Progenitor cell of endocrine pancreas (in vitro differentiated cells): ENCODE measurements around the gene LPAR4. TPM values are rescaled to one million over a fixed set of nuclear protein-coding genes. Genes with fewer than 3 reads are reported as not detected.

Experiments used
- DNase-seq: peaks from one replicate; pipeline ENCODE4 v3.0.0; 2021; ENCODE audit warnings: low spot score; ENCODE audit not compliant: unreplicated experiment
- H3K27ac Mint-ChIP-seq: 2 replicates; pipeline ENCODE4 v1.8.0; 2021; ENCODE audit warnings: mild to moderate bottlenecking, moderate library complexity, mixed read lengths
- H3K27me3 Mint-ChIP-seq: 2 replicates; pipeline ENCODE4 v1.8.0; 2021; ENCODE audit warnings: mixed read lengths
- H3K36me3 Mint-ChIP-seq: 2 replicates; pipeline ENCODE4 v1.8.0; 2022; ENCODE audit warnings: mixed read lengths; ENCODE audit not compliant: insufficient read depth
- H3K4me1 Mint-ChIP-seq: 2 replicates; pipeline ENCODE4 v1.8.0; 2021; ENCODE audit warnings: low read depth, mixed read lengths
- H3K4me3 Mint-ChIP-seq: 2 replicates; pipeline ENCODE4 v1.8.0; 2021; ENCODE audit warnings: low read depth, mild to moderate bottlenecking, moderate library complexity, mixed read lengths
- H3K9me3 Mint-ChIP-seq: 2 replicates; pipeline ENCODE4 v1.8.0; 2021; ENCODE audit warnings: low read depth, mixed read lengths
- total RNA-seq: library from RNA; stranded (reverse); gene quantifications from 2 replicates; pipeline ENCODE4 v1.2.1, GENCODE V29; 2021
- TF ChIP-seq, protein P1 (sequence below): fragments of 200-600 bp; sonication (generic); IDR thresholded peaks from one replicate; pipeline ENCODE4 v1.5.0; 2021; ENCODE audit warnings: antibody characterized with exemption, mild to moderate bottlenecking; ENCODE audit not compliant: unreplicated experiment

Gene LPAR4
- total RNA-seq, 1 donor from 2014 or later: 1.0 TPM

GRCh38 chrX:78753571-78753970 is 6.1 kb downstream of the LPAR4 start:
- H3K9me3 Mint-ChIP-seq: peaks cover 10% of the 10 kb centered on the region
- no peak overlapping the region for H3K27ac Mint-ChIP-seq
- H3K27me3 Mint-ChIP-seq: peaks cover 9% of the 10 kb centered on the region
- H3K36me3 Mint-ChIP-seq: no peaks in the 10 kb centered on the region
- no peak for DNase-seq
- H3K4me3 Mint-ChIP-seq: no peak overlapping the region
- no peaks in the 10 kb centered on the region for H3K4me1 Mint-ChIP-seq
- TF ChIP-seq, protein P1, sequence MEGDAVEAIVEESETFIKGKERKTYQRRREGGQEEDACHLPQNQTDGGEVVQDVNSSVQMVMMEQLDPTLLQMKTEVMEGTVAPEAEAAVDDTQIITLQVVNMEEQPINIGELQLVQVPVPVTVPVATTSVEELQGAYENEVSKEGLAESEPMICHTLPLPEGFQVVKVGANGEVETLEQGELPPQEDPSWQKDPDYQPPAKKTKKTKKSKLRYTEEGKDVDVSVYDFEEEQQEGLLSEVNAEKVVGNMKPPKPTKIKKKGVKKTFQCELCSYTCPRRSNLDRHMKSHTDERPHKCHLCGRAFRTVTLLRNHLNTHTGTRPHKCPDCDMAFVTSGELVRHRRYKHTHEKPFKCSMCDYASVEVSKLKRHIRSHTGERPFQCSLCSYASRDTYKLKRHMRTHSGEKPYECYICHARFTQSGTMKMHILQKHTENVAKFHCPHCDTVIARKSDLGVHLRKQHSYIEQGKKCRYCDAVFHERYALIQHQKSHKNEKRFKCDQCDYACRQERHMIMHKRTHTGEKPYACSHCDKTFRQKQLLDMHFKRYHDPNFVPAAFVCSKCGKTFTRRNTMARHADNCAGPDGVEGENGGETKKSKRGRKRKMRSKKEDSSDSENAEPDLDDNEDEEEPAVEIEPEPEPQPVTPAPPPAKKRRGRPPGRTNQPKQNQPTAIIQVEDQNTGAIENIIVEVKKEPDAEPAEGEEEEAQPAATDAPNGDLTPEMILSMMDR: no peak

- Mint-ChIP-seq H3K27me3 (no peaks in the 10 kb centered on the region), H3K27ac (no peak overlapping the region), H3K4me1 (no peaks in the 10 kb centered on the region), H3K9me3 (peaks cover 4% of the 10 kb centered on the region), H3K4me3 (no peak overlapping the region), H3K36me3 (no peaks in the 10 kb centered on the region)
- no peak for DNase-seq
- TF ChIP-seq, protein P1: no peak
Observed at GRCh38 chrX:78754917-78755316, 7.4 kb downstream of the LPAR4 start.

GRCh38 chrX:78759081-78759480 is 11.6 kb downstream of the LPAR4 start:
- Mint-ChIP-seq H3K4me1 (peaks cover 2% of the 10 kb centered on the region), H3K9me3 (peaks cover 10% of the 10 kb centered on the region), H3K27ac (no peak overlapping the region), H3K36me3 (no peaks in the 10 kb centered on the region), H3K4me3 (no peak overlapping the region), H3K27me3 (no peaks in the 10 kb centered on the region)
- no peak for DNase-seq
- TF ChIP-seq, protein P1: no peak

- Mint-ChIP-seq H3K27me3 (no peaks in the 10 kb centered on the region), H3K4me3 (no peak overlapping the region), H3K4me1 (no peaks in the 10 kb centered on the region), H3K27ac (no peak overlapping the region), H3K9me3 (peaks cover 25% of the 10 kb centered on the region), H3K36me3 (no peaks in the 10 kb centered on the region)
- TF ChIP-seq, protein P1: no peak
- DNase-seq: no peak
Observed at GRCh38 chrX:78769101-78769755, 21.7 kb downstream of the LPAR4 start.

DNA sequence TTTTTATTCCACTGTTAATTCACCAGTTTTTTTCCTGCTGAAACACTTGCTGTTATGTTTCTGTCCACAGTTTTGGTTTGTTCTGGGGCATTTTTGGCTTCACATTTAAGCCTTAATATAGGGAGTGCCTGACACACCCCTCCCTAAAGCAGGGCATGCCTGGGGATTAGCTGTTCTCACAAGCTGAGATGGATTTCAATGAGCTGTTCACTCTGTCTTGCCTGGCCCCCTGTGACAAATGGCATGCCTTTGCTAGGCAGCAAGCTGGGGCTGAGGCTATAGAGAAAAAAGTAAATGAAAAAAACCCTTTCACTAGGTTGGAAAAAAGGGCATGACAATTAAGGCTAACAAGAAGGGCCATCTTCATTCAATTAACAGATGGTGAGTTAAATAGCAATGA is 22.4 kb downstream of the LPAR4 start:
- no peak for DNase-seq
- H3K4me3 Mint-ChIP-seq: no peak overlapping the region
- H3K36me3 Mint-ChIP-seq: no peaks in the 10 kb centered on the region
- H3K4me1 Mint-ChIP-seq: no peaks in the 10 kb centered on the region
- TF ChIP-seq, protein P1: no peak
- peaks cover 27% of the 10 kb centered on the region for H3K9me3 Mint-ChIP-seq
- no peak overlapping the region for H3K27ac Mint-ChIP-seq
- no peaks in the 10 kb centered on the region for H3K27me3 Mint-ChIP-seq
